Ovary (tissue), 3 donors: Measurements from ENCODE around the gene TMEM179B.

Experiments
- POLR2A ChIP-seq: fragments of 450-650 bp; IDR thresholded peaks from one replicate; pipeline ENCODE4 v1.6.1; 2017; ENCODE audit warnings: antibody characterized with exemption, mild to moderate bottlenecking, moderate library complexity
- TF ChIP-seq, protein P1 (sequence below), 3 donors: fragments of 450-650 bp in 2 of 3; fragments of 200-600 bp in 1 of 3; IDR thresholded peaks; one replicate each; pipeline versions ENCODE4 v1.5.1 to v1.8.0; 2016 to 2022; ENCODE audit warnings: antibody characterized with exemption in 3 of 3, mild to moderate bottlenecking in 1 of 3
- donor health status: DM: no; HTN: no; CAD: no.

GRCh38 chr11:62794201-62794775 is 7.1 kb downstream of the TMEM179B start:
- TF ChIP-seq, protein P1, sequence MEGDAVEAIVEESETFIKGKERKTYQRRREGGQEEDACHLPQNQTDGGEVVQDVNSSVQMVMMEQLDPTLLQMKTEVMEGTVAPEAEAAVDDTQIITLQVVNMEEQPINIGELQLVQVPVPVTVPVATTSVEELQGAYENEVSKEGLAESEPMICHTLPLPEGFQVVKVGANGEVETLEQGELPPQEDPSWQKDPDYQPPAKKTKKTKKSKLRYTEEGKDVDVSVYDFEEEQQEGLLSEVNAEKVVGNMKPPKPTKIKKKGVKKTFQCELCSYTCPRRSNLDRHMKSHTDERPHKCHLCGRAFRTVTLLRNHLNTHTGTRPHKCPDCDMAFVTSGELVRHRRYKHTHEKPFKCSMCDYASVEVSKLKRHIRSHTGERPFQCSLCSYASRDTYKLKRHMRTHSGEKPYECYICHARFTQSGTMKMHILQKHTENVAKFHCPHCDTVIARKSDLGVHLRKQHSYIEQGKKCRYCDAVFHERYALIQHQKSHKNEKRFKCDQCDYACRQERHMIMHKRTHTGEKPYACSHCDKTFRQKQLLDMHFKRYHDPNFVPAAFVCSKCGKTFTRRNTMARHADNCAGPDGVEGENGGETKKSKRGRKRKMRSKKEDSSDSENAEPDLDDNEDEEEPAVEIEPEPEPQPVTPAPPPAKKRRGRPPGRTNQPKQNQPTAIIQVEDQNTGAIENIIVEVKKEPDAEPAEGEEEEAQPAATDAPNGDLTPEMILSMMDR (IDR thresholded peaks at IDR 0.05), result no peak
- no peak for TF ChIP-seq POLR2A
